WTC11 (cell line): Measurements from ENCODE around the gene HOXB8. TPM values are rescaled to one million over a fixed set of nuclear protein-coding genes. Genes with fewer than 3 reads are reported as not detected.

Source experiments
- ATAC-seq: fragments of 200-7000 bp; cut with Tn5 transposase; 2 replicates; pipeline ENCODE4 v1.10.0; 2021; ENCODE audit warnings: mild to moderate bottlenecking, moderate library complexity
- Bru-seq: library from RNA; stranded (reverse); fragments of 400-500 nt; gene quantifications from one replicate; lab custom pipeline; 2021; lab: Mats Ljungman, UMichigan
- CTCF ChIA-PET: fragments of 300-600 bp; sonication (Branson Sonifier 250); formaldehyde crosslinking; loops from one replicate; lab custom pipeline; 2021; ENCODE audit warnings: antibody characterized with exemption; lab: Charles Lee
- POLR2A ChIA-PET: fragments of 350-600 bp; sonication (Branson Sonifier 250); formaldehyde crosslinking; loops from one replicate; lab custom pipeline; 2021; ENCODE audit warnings: antibody characterized with exemption; lab: Charles Lee
- DNase-seq: peaks from one replicate; pipeline ENCODE4 v3.0.0; 2021; ENCODE audit warnings: low spot score
- H3K27ac Mint-ChIP-seq: 2 replicates; pipeline ENCODE4 v1.8.0; 2021; ENCODE audit warnings: mixed read lengths
- H3K27me3 Mint-ChIP-seq: 2 replicates; pipeline ENCODE4 v1.8.0; 2021; ENCODE audit warnings: low read depth, mild to moderate bottlenecking, moderate library complexity, mixed read lengths
- H3K36me3 Mint-ChIP-seq: 2 replicates; pipeline ENCODE4 v1.8.0; 2021; ENCODE audit warnings: mixed read lengths
- H3K4me1 Mint-ChIP-seq: 2 replicates; pipeline ENCODE4 v1.8.0; 2022; ENCODE audit warnings: mixed read lengths
- H3K4me3 Mint-ChIP-seq: 2 replicates; pipeline ENCODE4 v1.8.0; 2021; ENCODE audit warnings: mild to moderate bottlenecking, moderate library complexity, mixed read lengths
- H3K9me3 Mint-ChIP-seq: 2 replicates; pipeline ENCODE4 v1.8.0; 2021; ENCODE audit warnings: mixed read lengths
- AFF4 ChIP-seq: sonication (generic); formaldehyde crosslinking; IDR thresholded peaks from 2 replicates; pipeline ENCODE4 v1.8.1; 2023; ENCODE audit warnings: mild to moderate bottlenecking, missing genetic modification reagents, borderline replicate concordance
- CREM ChIP-seq: sonication (generic); formaldehyde crosslinking; IDR thresholded peaks from 2 replicates; pipeline ENCODE4 v1.8.1; 2022; ENCODE audit warnings: mild to moderate bottlenecking, missing genetic modification reagents, moderate library complexity
- E2F4 ChIP-seq: sonication (generic); formaldehyde crosslinking; IDR thresholded peaks from 2 replicates; pipeline ENCODE4 v1.8.1; 2022; ENCODE audit warnings: low read depth, mild to moderate bottlenecking, moderate library complexity, missing genetic modification reagents, borderline replicate concordance
- ELF4 ChIP-seq: sonication (generic); formaldehyde crosslinking; IDR thresholded peaks from 2 replicates; pipeline ENCODE4 v1.8.1; 2022; ENCODE audit warnings: low read depth, mild to moderate bottlenecking, moderate library complexity, missing genetic modification reagents
- ETV6 ChIP-seq: sonication (generic); formaldehyde crosslinking; IDR thresholded peaks from 2 replicates; pipeline ENCODE4 v1.8.1; 2022; ENCODE audit warnings: mild to moderate bottlenecking, missing genetic modification reagents
- GABPB1 ChIP-seq: sonication (generic); formaldehyde crosslinking; IDR thresholded peaks from 2 replicates; pipeline ENCODE4 v1.8.1; 2023; ENCODE audit warnings: mild to moderate bottlenecking, missing genetic modification reagents
- IRF2 ChIP-seq: sonication (generic); formaldehyde crosslinking; IDR thresholded peaks from 2 replicates; pipeline ENCODE4 v1.8.0; 2022; ENCODE audit warnings: low read depth, missing genetic modification reagents, borderline replicate concordance
- MYBL2 ChIP-seq: sonication (generic); formaldehyde crosslinking; IDR thresholded peaks from 2 replicates; pipeline ENCODE4 v1.8.1; 2023; ENCODE audit warnings: mild to moderate bottlenecking, moderate library complexity, missing genetic modification reagents
- PRRX2 ChIP-seq: fragments of 250-450 bp; sonication (Bioruptor Pico); IDR thresholded peaks from 2 replicates; pipeline ENCODE4 v1.8.0; 2021; ENCODE audit warnings: mild to moderate bottlenecking
- SOX15 ChIP-seq: fragments of 250-450 bp; sonication (Bioruptor Pico); IDR thresholded peaks from 2 replicates; pipeline ENCODE4 v1.9.0; 2021; ENCODE audit warnings: mild to moderate bottlenecking
- ZMAT4 ChIP-seq: fragments of 250-450 bp; sonication (Bioruptor Pico); IDR thresholded peaks from 2 replicates; pipeline ENCODE4 v1.9.0; 2021; ENCODE audit warnings: mild to moderate bottlenecking
- ZNF532 ChIP-seq: fragments of 250-450 bp; sonication (Bioruptor Pico); IDR thresholded peaks from 2 replicates; pipeline ENCODE4 v1.9.0; 2021; ENCODE audit warnings: mild to moderate bottlenecking, borderline replicate concordance
- long read RNA-seq, 3 experiments: library from RNA in 1 of 3; library from capped mRNA in 1 of 3; library from polyadenylated mRNA in 1 of 3; unstranded in 2 of 3; stranded (forward) in 1 of 3; transcript quantifications; one replicate each; pipeline ENCODE4 v2.0.0, GENCODE V29; 2021
- total RNA-seq: library from RNA; stranded (reverse); gene quantifications from 3 replicates; pipeline ENCODE4 v1.2.3, GENCODE V29; 2021

The HOXB8 gene
- not detected in 3 replicates for total RNA-seq
- Bru-seq, nascent RNA, result not detected
- long read RNA-seq, experiment 1, result 0 reads
- long read RNA-seq, experiment 2, result 0 reads
- long read RNA-seq, experiment 3, result 0 reads

- no peak within 1 kb of the TSS for H3K27ac Mint-ChIP-seq
Measured at GRCh38 chr17:48615047-48615962, at the start of gene HOXB8. Gene HOXB8 (minus strand): TSS chr17:48615292. CDS start chr17:48614704, 588 bp downstream.

GRCh38 chr17:48663134-48663924 is 48.2 kb upstream of the HOXB8 start:
- no peak overlapping the region for H3K27ac Mint-ChIP-seq
- H3K27me3 Mint-ChIP-seq, result peaks cover 35% of the 10 kb centered on the region
- TF ChIP-seq GABPB1 (CRISPR knock-in tag), result no peak
- no peak for TF ChIP-seq MYBL2
- no peak for TF ChIP-seq ELF4 (CRISPR knock-in tag)
- TF ChIP-seq ZMAT4 (CRISPR knock-in tag), result no peak
- TF ChIP-seq CREM, result no peak
- no peak for TF ChIP-seq PRRX2 (CRISPR knock-in tag)
- TF ChIP-seq E2F4, result no peak
- no peak for TF ChIP-seq ETV6
- TF ChIP-seq SOX15, result no peak
- no peak for TF ChIP-seq IRF2 (CRISPR knock-in tag)
- TF ChIP-seq, all 79 proteins: peak for 0
- Mint-ChIP-seq H3K4me3 (no peak overlapping the region), H3K9me3 (peaks cover 9% of the 10 kb centered on the region; the same call in 1 of the 2 replicates), H3K4me1 (no peaks in the 10 kb centered on the region), H3K36me3 (no peaks in the 10 kb centered on the region)
- ChIA-PET CTCF (interaction anchor here (0.9 to 5.6 kb wide), 9 partner anchors 8 to 215 kb away, joined by 3 to 34 read pairs (median 5); no protein-coding TSS in a partner anchor), POLR2A (interaction anchor here (0.6 kb wide), 1 partner anchor 46 kb away, joined by 3 read pairs; no protein-coding TSS in a partner anchor)
- peak; percentile 72 for ATAC-seq
- DNase-seq, result no peak

More at GRCh38 chr17:48615047-48615962, at the start of gene HOXB8:
- ATAC-seq (no peak), DNase-seq (no peak)
- H3K4me1 Mint-ChIP-seq, result peaks cover 42% of the 10 kb centered on the region
- no peak within 1 kb of the TSS; the same call in 1 of the 2 replicates for H3K4me3 Mint-ChIP-seq
- peaks cover 100% of the 10 kb centered on the region; the same call in 1 of the 2 replicates for H3K27me3 Mint-ChIP-seq
- H3K9me3 Mint-ChIP-seq, result no peaks in the 10 kb centered on the region
- POLR2A ChIA-PET, result interaction anchor here (0.5 kb wide), 1 partner anchor 1359 kb away, joined by 3 read pairs; no protein-coding TSS in a partner anchor
- no peak for TF ChIP-seq ZNF532
- TF ChIP-seq ELF4 (CRISPR knock-in tag), result no peak
- H3K36me3 Mint-ChIP-seq, result no peaks in the 10 kb centered on the region
- CTCF ChIA-PET, result interaction anchor here (0.8 to 1.4 kb wide), 6 partner anchors 10 to 23 kb away, joined by 3 to 5 read pairs (median 4); no protein-coding TSS in a partner anchor

- CTCF ChIA-PET, result no interaction called here
- H3K36me3 Mint-ChIP-seq, result no peaks in the 10 kb centered on the region
- no peaks in the 10 kb centered on the region for H3K4me1 Mint-ChIP-seq
- no peak overlapping the region for H3K4me3 Mint-ChIP-seq
- ATAC-seq, result no peak
- DNase-seq, result no peak
- H3K27ac Mint-ChIP-seq, result no peak overlapping the region
- peaks cover 9% of the 10 kb centered on the region; the same call in 1 of the 2 replicates for H3K9me3 Mint-ChIP-seq
- peaks cover 69% of the 10 kb centered on the region for H3K27me3 Mint-ChIP-seq
- TF ChIP-seq AFF4 (CRISPR knock-in tag), result no peak
- POLR2A ChIA-PET, result no interaction called here
Measured at GRCh38 chr17:48655913-48656312, 40.8 kb upstream of the HOXB8 start.
